KMS-11 (cell line): ENCODE results near the gene BOD1.

Experiments used
- H2AFZ ChIP-seq: fragments of 200-600 bp; sonication (generic); 2 replicates; pipeline ENCODE4 v1.6.1; 2016; ENCODE audit warnings: antibody characterized with exemption, mixed run types, low read depth
- H3K27ac ChIP-seq: fragments of 200-600 bp; sonication (generic); 2 replicates; pipeline ENCODE4 v1.6.1; 2016; ENCODE audit warnings: mild to moderate bottlenecking, mixed run types
- H3K27me3 ChIP-seq: fragments of 200-600 bp; sonication (generic); 2 replicates; pipeline ENCODE4 v1.6.1; 2017; ENCODE audit warnings: mild to moderate bottlenecking, low read depth, mixed run types, moderate library complexity; ENCODE audit not compliant: insufficient read depth
- H3K36me3 ChIP-seq: fragments of 200-600 bp; sonication (generic); 2 replicates; pipeline ENCODE4 v1.6.1; 2017; ENCODE audit warnings: mild to moderate bottlenecking, mixed run types; ENCODE audit not compliant: insufficient read depth
- H3K4me1 ChIP-seq: fragments of 200-600 bp; sonication (generic); 2 replicates; pipeline ENCODE4 v1.6.1; 2016; ENCODE audit warnings: mild to moderate bottlenecking, low read depth, mixed run types; ENCODE audit not compliant: poor library complexity, severe bottlenecking
- H3K4me2 ChIP-seq: fragments of 200-600 bp; sonication (generic); 2 replicates; pipeline ENCODE4 v1.7.0; 2016; ENCODE audit warnings: mild to moderate bottlenecking, mixed run types
- H3K4me3 ChIP-seq: fragments of 200-600 bp; sonication (generic); IDR thresholded peaks from 2 replicates; pipeline ENCODE4 v1.6.1; 2017; ENCODE audit warnings: low read depth, low read length, mixed read lengths; ENCODE audit not compliant: insufficient read depth
- H3K79me2 ChIP-seq: fragments of 200-600 bp; sonication (generic); 2 replicates; pipeline ENCODE4 v1.6.1; 2016; ENCODE audit warnings: low read depth, mixed run types; ENCODE audit not compliant: insufficient read depth
- H3K9ac ChIP-seq: fragments of 200-600 bp; sonication (generic); 2 replicates; pipeline ENCODE4 v1.6.1; 2016; ENCODE audit warnings: mild to moderate bottlenecking, mixed run types
- H4K20me1 ChIP-seq: fragments of 200-600 bp; sonication (generic); 2 replicates; pipeline ENCODE4 v1.6.1; 2016; ENCODE audit warnings: mild to moderate bottlenecking, mixed run types; ENCODE audit not compliant: insufficient read depth
- CTCF ChIP-seq: fragments of 200-600 bp; sonication (generic); conservative IDR thresholded peaks from 2 replicates; pipeline ENCODE4 v1.6.1; 2017; ENCODE audit warnings: low read depth, mild to moderate bottlenecking, antibody characterized with exemption, low read length, moderate library complexity, mixed read lengths

BOD1 gene

GRCh38 chr5:173655196-173655797 is 38.8 kb upstream of the BOD1 start:
- no peak overlapping the region for H3K27ac ChIP-seq
- H3K4me3 ChIP-seq, result no peak overlapping the region
- no peaks in the 10 kb centered on the region for H3K4me1 ChIP-seq
- no peak overlapping the region for H3K4me2 ChIP-seq
- TF ChIP-seq CTCF, result no peak
- H2AFZ ChIP-seq, result no peak overlapping the region
- no peaks in the 10 kb centered on the region for H4K20me1 ChIP-seq
- H3K79me2 ChIP-seq, result no peaks in the 10 kb centered on the region
- no peaks in the 10 kb centered on the region for H3K27me3 ChIP-seq
- no peak overlapping the region for H3K9ac ChIP-seq
- no peaks in the 10 kb centered on the region for H3K36me3 ChIP-seq

DNA sequence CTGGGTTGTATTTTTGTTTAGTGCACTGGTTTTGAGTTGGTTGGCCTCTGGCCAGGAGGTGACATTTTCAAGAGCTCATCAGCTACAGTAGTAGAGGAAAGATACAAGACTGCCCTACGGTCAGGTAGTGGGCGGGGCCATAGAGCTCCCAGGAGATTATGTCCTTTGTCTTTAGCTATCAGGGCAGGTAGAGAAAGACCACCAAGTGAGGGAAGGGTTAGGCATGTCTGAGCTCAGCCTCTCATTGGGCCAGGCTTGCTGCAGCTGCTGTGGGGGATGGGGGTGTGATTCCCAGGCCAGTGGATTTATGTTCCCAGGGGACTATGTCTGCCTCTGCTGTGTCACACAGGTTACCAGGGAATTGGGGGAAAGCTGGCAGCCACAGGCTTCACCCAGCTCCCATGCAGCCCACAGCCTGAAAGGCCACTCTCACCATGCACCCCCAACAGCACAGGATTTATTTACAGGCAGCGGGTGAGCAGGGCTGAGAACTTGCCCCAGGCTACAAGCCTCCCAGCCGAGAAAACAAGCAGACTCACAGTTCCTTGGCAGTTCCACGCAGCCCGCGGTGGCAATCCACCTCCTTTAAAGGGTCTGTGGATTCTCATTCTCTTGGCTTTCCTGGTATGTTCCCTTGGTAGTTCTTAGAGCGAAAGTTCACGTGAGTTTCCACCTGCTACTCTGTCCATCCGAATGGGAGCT is 37.5 kb upstream of the BOD1 start:
- TF ChIP-seq CTCF, result no peak

GRCh38 chr5:173648308-173648866 is 31.9 kb upstream of the BOD1 start:
- no peak for TF ChIP-seq CTCF
- Histone ChIP-seq H3K27ac (no peak overlapping the region), H3K9ac (no peak overlapping the region), H3K4me2 (no peak overlapping the region), H3K79me2 (no peaks in the 10 kb centered on the region), H3K4me1 (no peaks in the 10 kb centered on the region), H3K36me3 (no peaks in the 10 kb centered on the region), H3K27me3 (no peaks in the 10 kb centered on the region), H2AFZ (no peak overlapping the region), H4K20me1 (no peaks in the 10 kb centered on the region), H3K4me3 (no peak overlapping the region)

More for the DNA sequence above, 37.5 kb upstream of the BOD1 start:
- no peak overlapping the region for H3K27ac ChIP-seq
- H3K36me3 ChIP-seq, result no peaks in the 10 kb centered on the region
- H2AFZ ChIP-seq, result no peak overlapping the region
- no peak overlapping the region for H3K9ac ChIP-seq
- H4K20me1 ChIP-seq, result no peaks in the 10 kb centered on the region
- no peaks in the 10 kb centered on the region for H3K79me2 ChIP-seq
- no peak overlapping the region for H3K4me3 ChIP-seq
- no peaks in the 10 kb centered on the region for H3K27me3 ChIP-seq
- no peaks in the 10 kb centered on the region for H3K4me1 ChIP-seq
- H3K4me2 ChIP-seq, result no peak overlapping the region

- no peak for TF ChIP-seq CTCF
Measured at GRCh38 chr5:173646692-173647091, 30.2 kb upstream of the BOD1 start.

More at GRCh38 chr5:173646692-173647091, 30.2 kb upstream of the BOD1 start:
- Histone ChIP-seq H4K20me1 (no peaks in the 10 kb centered on the region), H3K9ac (no peak overlapping the region), H3K4me1 (no peaks in the 10 kb centered on the region), H3K4me2 (no peak overlapping the region), H3K27me3 (no peaks in the 10 kb centered on the region), H3K36me3 (no peaks in the 10 kb centered on the region), H3K79me2 (no peaks in the 10 kb centered on the region), H2AFZ (no peak overlapping the region), H3K4me3 (no peak overlapping the region), H3K27ac (no peak overlapping the region)
